Stimulated activated CD4-positive, alpha-beta T cell treated with anti-CD3 and anti-CD28 coated beads, Interleukin-4, amount 100 ng/mL, for 4 hours (primary cell): Measurements from ENCODE around the gene FRMPD4.
"Not testable (repeated sequence)": the region's sequence is repeated elsewhere in the genome, so short reads cannot be mapped to it uniquely, and the experiment has no call there.

ENCODE experiments used
- DNase-seq, 2 experiments: peaks; one replicate each; pipeline ENCODE4 v3.0.0-alpha.2; 2020

FRMPD4 gene

DNA sequence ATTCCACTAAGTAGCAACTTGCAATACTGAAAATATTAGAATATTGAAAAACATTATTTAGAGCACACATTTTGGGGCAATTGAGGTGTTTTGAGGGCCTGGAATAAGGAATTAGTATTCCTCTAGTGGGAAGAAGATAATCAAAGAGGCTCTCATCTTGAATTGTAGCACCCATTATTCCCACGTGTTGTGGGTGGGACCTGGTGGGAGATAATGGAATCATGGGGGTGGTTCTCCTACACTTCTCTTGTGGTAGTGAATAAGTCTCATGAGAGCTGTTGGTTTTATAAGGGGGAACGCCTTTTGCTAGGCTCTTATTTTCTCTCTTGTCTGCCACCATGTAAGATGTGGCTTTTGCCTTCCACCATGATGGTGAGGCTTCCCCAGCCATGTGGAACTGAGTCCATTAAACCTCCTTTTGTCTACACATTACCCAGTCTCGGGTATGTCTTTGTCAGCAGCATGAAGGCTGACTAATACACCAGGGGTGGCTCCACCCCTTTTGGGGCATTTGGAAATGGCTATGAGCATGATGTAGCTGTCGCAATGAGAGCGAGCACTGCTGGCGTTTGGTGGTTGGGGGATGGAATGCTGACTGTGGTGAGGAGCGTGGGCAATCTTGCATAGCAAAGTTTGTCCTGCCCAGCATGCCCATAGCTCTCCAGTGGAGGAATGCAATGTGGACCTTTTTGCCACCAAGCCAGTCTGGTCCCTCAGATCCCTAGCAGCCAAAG is 308.2 kb downstream of the FRMPD4 start:
- no peak for DNase-seq

DNA sequence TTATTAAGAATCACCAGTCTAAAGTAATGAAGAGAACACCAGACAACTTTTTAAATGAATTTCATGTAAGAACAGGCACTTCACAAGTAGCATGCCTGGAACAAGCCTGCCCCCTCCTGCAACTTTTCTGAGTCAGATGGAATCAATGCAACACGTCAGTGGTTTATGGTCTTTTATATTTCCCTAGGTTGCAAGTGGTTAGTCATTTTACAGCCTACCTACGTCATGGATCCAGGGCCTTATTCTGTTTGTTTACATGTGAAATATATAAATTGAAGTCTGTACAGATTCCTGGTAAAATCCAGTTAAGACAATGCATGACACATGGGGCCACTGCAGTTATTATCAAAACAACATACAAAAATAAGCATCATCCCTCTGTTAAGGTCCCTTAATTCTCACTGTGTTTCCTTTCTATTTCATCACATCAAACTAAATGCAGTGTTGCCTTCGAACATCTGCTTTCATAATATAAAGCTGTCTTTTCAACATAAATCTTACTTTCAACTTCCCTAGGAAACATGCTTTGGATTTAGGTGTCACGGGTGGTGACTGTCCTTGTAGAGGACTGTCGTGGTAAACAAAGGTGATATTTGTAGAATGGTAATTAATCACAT is 309.3 kb downstream of the FRMPD4 start:
- no peak for DNase-seq

DNA sequence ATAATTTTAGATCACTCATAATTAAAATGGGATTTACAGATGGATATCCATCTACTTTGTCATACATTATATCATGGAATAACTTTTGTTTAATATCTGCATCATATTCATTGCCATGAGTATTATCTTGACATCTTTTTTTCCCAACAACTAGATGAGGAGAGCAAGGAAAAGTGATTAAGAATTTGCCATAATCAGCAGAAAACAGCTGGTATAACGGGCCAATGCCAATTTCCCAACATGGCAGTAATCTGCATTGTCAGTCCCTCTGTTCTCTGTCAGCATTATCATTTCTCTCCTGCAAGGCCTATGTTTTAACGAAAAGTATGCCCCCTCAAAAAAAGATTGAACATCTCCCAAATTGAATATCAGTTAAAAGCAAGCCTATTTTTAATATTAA is 314.0 kb downstream of the FRMPD4 start:
- DNase-seq = no peak

DNA sequence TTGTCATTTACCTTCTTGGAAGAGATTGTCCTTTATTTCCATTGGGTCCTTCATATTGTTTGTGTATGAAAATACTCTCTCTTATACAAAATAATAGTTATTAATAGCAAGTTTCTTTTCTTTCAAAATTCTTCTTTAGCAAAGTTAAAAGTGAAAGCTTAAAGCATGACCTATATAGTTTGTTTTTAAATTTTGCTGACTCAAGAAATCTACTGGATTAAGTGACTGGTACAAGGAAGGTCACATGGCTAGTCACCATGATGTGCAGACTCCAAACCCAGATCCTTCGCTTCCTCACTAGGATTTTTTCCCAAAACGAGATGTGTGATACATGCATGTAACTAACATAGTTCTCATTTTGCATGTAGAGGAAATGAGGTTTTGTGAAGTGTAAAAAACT is 322.7 kb downstream of the FRMPD4 start:
- no peak for DNase-seq

DNA sequence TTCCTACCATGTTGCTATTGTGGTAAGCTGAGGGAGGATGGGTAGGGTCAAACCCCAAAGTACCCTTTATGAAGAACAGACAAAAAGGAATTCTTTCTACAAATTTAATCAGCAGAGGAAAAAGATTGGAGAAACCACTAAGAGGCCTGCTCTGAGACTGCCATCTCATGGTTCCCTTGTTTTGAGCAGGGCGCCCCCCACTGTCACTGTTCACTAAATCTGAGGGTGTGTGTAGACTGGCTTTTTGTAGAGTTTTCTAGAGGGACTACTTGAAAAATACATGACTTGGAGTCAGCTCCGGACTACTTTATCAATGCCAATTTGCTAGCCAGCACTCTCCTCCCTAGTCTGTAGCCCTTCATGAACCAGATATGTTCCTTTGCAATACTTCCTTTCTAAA is 324.8 kb downstream of the FRMPD4 start:
- no peak for DNase-seq

DNA sequence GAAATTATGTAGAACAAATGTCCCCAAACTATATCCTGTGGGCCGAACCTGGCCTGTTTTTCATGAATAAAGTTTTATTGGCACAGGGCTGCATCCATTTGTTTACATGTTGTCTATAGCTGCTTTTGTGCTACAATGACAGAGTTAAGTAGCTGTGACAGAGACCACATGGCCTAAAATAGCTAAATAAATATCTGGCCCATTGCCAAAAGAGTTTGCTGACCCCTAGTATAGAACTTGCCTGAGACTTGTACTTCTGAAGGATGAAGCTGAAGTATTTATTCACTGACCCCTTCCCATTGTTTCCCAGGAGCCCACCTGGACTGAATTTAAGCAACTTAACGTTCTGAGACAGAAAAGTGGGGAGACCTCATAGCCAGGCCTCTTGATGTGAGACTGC is 325.6 kb downstream of the FRMPD4 start:
- no peak for DNase-seq

DNA sequence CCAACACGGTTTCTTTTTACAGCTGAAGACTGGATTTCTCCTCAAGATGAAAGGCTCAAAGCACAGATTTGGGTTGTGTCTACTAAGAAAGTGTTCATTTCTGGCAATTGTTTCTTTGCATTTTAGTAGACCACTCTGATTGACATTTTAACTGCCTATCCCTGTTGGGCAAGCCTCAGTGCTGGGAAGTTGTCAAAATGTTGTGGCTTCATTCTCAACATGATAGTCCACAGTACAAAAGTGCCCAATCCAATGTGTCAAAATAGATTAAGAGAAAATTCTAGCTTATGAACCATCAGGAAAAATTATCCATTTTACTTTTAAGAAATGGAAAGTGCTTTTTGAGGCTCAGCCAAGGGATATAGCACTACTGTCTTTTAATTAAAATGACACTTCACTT is 329.0 kb downstream of the FRMPD4 start:
- no peak for DNase-seq

DNA sequence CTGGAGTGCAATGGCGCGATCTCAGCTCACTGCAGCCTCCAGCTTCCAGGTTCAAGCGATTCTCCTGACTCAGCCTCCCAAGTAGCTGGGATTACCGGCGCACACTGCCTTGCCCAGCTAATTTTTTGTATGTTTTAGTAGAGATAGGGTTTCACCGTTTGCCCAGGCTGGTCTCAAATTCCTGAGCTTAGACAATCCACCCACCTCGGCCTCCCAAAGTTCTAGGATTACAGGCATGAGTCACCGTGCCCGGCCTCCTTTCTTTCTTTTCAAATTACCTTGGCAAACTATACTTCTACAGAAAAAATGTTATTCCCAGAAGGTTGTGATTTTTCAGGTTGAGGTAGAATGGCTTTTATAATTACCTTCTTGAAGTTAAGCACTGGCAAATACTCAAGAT is 331.0 kb downstream of the FRMPD4 start:
- DNase-seq = no peak

DNA sequence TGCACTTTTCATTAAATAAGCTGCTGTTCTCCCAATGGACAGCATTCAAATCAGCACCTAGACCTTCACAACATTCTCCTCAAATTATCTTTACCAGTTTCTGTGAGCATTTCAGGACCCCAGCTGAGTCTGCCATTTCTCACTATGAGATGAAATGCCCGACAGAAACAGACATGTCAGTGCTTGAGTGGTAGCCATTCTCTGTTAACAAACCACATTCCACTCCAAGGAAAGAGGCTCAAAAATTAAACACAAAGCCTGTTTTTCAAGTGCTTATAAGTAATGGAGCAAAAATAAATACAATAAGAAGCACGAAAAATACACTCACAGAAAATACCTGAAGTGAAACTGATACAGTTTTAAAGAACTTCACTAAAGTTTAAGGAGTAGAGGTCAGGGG is 332.8 kb downstream of the FRMPD4 start:
- DNase-seq = no peak

DNA sequence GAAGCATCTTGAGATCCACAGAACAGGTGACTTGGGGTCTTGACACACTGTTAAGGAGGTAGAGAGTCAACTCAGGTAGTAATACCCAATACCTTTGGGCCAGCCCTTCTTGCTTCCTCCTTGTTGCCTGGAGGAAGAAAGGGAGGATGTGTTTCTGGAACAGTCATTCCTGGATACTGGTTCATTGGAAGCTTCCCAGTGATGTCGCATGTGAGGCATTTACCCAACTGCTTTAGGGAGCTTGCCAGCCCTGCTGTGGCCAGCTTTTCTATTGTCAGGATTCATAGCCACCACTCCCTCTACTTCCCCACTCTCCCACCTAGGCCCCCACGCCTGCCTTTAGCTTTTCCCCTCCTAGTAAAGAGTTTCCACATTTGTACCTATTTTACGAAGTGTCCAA is 342.7 kb downstream of the FRMPD4 start:
- no peak for DNase-seq

DNA sequence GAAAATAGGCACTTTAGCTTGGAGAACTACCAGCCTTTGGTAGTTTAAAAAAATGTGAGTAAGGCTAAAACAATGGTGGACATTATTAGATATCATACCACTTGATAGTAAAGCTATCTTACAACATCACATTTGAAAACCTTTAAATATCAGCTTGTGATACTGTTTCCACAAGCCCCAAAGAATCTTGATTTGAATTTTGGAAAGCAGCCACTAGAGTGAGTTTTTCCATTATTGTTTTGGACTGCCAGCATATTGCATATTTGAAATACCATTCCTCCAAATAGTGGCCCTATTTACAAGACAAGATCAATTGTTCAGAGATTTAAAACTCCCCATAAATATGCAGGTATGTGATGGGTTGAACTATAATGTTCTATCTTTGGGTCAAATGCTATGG is 349.9 kb downstream of the FRMPD4 start:
- no peak for DNase-seq

DNA sequence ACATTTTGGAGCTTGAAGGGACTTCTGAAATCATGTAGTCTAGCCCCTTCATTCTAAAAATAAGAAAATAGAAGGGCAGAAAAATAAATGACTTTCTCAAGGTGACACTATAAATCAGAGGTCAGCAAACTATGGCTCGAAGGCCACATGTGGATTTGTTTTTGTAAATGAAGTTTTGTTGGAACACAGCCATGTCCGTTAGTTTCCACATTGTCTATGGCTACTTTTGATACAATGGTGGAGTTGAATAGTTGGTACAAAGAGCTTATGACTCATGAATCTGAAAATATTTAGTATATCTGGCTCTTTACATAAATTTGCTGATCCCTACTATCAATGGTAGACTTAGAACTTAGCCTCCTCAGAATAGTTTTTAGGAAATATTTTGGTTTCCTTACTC is 350.5 kb downstream of the FRMPD4 start:
- DNase-seq = no peak

DNA sequence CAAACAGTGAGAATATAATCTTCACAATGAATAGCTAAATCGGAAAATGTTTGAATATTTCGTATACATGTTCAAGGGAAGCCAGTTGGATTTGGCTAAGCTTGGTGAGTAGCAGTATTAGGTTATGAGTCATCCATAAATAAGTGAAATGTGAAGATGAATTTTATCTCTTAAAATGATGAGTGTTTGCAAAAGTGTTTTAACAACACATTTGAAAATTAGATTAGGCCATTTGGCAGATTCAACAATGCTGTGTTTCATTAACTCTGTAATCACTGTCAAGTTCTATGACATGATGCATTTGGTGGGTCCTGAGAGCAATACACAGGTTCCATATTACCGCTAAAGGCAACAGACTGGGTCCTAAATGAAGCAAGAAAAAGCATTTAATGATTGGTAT is 351.1 kb downstream of the FRMPD4 start:
- DNase-seq = no peak

DNA sequence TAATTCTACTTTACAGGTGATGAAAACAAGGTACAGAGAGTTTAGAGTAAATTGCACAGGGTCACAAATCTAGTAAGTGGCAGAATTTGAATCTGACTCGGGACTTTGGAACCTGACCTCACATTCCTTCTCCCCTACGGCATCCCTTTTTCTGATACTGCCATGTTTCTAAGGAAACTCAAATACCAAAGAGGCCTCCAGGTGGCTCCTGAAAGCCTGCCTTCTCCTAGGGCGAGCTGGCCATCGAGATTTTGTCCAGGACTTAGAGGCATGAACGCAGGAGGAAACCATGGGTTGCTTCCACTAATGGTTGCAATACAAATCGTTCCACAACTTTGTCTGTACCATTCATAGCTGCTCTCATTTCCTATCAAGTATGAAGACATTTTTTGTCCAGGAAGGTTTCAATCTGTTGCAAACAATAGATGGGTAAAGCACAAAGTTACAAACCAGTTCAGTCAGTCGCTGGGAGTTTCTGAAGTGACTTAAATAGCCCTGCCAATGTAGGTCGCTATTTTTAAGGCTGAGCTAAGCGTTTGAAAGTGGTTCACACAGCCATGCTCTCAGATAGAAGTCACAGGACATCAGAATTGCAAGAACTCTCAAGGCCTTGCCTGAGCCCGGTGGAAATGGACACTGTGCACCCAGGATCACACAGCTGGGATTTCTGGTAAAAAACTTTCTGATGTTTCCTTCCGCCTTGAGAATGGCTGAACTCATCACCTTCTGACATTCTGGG is 356.3 kb downstream of the FRMPD4 start:
- DNase-seq = no peak

DNA sequence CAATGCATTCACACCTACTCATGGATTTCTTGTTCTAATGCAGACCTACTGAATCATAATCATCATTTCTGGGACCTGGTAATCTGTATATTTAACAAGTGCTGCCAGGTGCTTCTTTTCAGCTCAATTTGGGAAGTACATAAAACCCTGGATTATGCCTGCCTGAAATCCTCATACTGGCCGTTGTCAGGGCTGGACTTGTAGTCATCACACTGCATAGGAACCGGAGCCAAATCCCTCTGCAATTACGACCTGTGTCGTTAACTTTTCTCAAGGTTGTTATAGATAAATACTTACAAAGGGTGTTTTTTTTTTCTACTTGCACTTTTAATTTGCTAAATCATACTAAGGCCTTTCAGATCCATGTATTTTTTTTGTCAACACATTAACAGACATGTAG is 358.1 kb downstream of the FRMPD4 start:
- no peak for DNase-seq

DNA sequence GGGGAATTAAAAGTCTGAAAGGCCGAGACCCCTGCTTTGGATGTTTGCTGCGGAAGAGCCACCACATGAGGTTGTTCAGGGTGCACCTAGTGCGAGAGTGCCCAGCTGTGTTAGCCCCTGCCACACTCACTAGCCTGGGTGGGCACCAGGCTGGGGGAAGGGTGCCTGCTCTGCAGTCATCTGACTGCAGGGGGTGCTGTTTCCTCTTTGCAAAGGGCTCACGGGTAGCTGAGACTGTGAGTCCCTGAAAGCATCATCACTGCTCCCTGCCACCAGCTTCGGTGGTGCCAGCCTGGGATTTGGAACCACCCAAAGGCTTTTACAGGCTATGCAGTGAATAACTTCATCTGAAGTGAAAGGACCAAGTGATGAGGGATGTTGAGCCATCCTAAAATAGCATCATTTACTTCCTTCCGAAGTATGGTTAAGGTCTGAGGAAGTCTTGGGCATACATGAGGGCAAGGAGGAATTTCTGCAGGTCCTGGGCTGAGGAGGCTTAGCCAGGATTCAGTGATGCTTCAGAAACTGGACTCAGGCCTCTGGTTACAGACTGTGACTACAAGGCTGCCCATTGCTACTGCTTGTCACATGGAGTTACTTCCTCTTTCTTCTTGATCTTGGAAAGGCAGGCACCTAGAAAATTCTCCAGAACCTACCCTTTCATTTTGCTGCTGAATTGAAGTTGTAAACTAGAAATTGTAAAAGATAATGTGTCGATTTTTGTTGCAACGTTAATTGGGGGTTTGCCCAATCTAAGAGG is 359.7 kb downstream of the FRMPD4 start:
- DNase-seq = no peak

DNA sequence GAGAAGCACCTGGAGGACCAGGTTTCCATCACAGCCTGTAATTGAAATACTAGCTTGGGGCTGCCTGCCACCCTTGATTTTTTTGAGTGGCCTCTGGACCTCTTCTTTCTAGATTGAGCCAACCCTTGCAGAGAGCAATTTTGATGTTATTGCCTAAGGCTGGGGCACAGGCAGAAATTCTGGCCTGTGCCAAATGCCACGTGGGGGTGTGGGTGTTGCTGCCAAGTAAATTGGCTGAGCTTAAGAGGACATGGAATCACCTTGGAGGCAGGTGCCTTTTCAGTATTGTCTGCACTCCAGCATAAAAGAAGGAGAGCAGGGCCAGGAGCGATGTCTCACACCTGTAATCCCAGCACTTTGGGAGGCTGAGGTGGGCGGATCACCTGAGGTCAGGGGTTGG is 366.9 kb downstream of the FRMPD4 start:
- no peak for DNase-seq

DNA sequence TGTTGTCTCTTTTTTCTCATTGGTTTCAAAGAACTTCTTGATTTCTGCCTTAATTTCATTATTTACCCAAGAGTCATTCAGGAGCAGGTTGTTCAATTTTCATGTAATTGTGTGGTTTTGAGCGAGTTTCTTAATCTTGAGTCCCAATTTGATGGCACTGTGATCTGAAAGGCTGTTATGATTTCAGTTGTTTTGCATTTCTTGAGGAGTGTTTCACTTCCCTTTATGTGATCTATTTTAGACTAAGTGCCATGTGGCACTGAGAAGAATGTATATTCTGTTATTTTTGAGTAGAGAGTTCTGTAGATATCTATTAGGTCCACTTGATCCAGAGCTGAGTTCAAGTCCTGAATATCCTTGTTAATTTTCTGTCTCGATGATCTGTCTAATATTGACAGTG is 377.1 kb downstream of the FRMPD4 start:
- not testable (repeated sequence) for DNase-seq

DNA sequence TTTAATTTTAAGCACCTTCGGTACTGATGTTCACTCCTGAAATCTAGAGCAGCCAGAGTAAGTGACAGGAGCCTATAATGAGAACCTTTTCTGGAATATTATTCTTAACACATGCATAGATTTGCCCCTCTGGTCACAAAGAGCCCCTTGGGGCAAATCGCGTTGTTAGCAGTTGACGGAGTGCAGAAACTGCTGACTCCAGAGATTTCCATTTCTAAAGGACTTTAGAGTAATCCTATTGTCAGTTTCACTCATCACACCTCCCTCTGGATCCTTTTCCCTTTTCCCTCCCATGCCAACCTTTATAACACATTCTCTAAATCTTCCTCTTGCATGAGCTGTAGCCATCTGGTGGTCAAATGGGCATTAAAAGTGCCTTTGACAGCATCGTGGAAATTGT is 388.0 kb downstream of the FRMPD4 start:
- no peak for DNase-seq

DNA sequence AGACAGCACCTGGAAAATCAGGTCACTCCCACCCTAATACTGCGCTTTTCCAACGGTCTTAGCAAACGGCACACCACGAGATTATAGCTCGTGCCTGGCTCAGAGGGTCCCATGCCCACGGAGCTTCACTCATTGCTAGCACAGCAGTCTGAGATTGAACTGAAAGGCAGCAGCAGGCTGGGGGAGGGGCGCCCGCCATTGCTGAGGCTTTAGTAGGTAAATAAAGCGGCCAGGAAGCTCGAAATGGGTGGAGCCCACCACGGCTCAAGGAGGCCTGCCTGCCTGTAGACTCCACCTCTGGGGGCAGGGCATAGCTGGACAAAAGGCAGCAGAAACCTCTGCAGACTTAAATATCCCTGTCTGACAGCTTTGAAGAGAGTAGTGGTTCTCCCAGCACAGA is 399.8 kb downstream of the FRMPD4 start:
- DNase-seq = not testable (repeated sequence)

DNA sequence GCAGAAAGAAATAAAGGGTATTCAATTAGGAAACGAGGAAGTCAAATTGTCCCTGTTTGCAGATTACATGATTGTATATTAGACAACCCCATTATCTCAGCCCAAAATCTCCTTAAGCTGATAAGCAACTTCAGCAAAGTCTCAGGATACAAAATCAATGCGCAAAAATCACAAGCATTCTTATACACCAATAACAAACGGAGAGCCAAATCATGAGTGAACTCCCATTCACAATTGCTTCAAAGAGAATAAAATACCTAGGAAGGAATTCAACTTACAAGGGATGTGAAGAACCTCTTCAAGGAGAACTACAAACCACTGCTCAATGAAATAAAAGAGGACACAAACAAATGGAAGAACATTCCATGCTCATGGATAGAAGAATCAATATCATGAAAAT is 404.0 kb downstream of the FRMPD4 start:
- not testable (repeated sequence) for DNase-seq

DNA sequence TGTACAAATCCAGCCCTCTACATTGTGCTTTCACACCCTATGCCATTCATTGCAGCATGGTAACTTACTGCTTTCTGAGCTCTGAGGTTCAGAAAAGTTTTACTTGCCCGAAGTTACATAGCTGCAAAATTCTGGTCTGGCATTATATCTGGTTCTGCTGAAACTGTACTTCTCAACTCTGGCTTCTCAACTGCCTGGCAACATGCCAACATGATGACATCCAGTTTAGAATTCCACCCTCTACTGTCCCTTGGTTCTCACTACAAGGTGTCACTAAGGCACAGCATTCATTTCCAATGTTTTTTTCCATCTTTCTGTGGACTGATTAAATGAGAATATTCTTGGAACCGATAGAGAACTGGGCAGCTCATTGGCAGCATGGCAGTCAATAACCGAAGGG is 410.1 kb downstream of the FRMPD4 start:
- no peak for DNase-seq

DNA sequence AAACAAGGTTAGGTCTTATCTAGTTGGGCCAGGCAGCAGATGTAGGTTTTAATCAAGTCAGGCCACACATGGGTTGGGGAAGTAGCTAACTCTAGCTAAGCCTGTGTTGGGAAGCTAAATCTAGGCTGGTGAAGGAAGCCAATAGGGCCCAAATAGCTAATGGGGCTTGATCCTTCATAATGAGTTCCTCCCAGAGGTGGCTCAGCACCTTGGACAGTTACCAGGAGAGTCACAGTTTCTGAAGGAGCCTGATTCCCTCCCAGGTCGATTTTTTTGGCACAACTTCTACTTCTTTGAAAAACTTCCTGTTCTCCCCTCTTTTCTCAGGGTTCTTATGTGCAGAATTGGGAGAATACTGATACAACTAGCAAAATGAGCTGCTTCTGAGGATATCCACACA is 410.5 kb downstream of the FRMPD4 start:
- DNase-seq = no peak

DNA sequence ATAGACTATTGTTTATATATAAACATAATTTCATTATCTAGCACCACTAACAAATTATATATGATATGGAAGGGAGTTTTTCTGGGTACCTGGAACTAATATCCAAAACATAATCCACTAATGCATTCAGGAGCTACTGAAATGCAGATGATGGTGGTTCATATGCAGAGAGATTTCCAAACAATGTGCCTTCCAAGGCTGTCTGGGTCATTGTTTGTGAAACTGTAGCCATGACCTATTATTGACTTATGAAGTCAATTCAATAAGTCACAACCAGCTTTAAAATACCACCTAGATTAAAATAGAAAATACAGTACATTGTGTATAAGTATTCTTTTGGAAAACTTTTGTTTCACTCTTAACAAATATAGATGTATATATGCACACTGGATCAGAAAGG is 415.9 kb downstream of the FRMPD4 start:
- no peak for DNase-seq
